HCT116 (cell line): ENCODE data around the gene PLCD3. TPM values are rescaled to one million over a fixed set of nuclear protein-coding genes. Genes with fewer than 3 reads are reported as not detected.

Source experiments
- ATAC-seq: fragments of 200-7000 bp; cut with Tn5 transposase; 2 replicates; pipeline ENCODE4 v1.9.1; 2020; ENCODE audit warnings: mild to moderate bottlenecking, moderate library complexity
- BruUV-seq: library from RNA; stranded (reverse); fragments of 400-500 nt; replicated peaks from 2 replicates; lab custom pipeline; 2021; lab: Mats Ljungman, UMichigan
- CTCF ChIA-PET: fragments of 300-600 bp; sonication (Branson Sonifier 250); formaldehyde crosslinking; loops from one replicate; lab custom pipeline; 2021; ENCODE audit warnings: antibody characterized with exemption; lab: Charles Lee
- POLR2A ChIA-PET: fragments of 300-600, 350-600 bp; sonication (Branson Sonifier 250); formaldehyde crosslinking; loops from one replicate; lab custom pipeline; 2021; ENCODE audit warnings: antibody characterized with exemption; lab: Charles Lee
- RAD21 ChIA-PET, 2 experiments: fragments of 300-600 bp; sonication (Branson Sonifier 250); formaldehyde crosslinking; loops; one replicate each; lab custom pipeline; 2023; ENCODE audit warnings: low total read pairs in 2 of 2; ENCODE audit not compliant: uncharacterized antibody in 2 of 2, unreplicated experiment in 2 of 2, low non-redundant PET in 1 of 2; lab: Charles Lee
- DNase-seq: peaks from one replicate; pipeline ENCODE4 v3.0.0-alpha.2; 2010; ENCODE audit warnings: low read depth, low spot score
- H2AFZ ChIP-seq: fragments of 200-600 bp; shearing (Covaris generic), sonication (generic); 2 replicates; pipeline ENCODE4 v1.6.1; 2017; ENCODE audit warnings: low read depth, mixed run types, mixed read lengths, antibody characterized with exemption, low read length; ENCODE audit not compliant: poor library complexity, severe bottlenecking
- H3K27ac ChIP-seq: 2 replicates; pipeline ENCODE4 v1.5.1; 2012; ENCODE audit warnings: low read depth, low read length
- H3K27me3 ChIP-seq: fragments of 200-600 bp; sonication (generic); 2 replicates; pipeline ENCODE4 v1.6.1; 2016; ENCODE audit warnings: mixed run types, low read length, mixed read lengths; ENCODE audit not compliant: insufficient read depth
- H3K36me3 ChIP-seq, 2 experiments: fragments of 200-500 bp in 1 of 2; fragments of 200-600 bp in 1 of 2; sonication (Bioruptor generic) in 1 of 2; sonication (generic) in 1 of 2; 2 replicates each; pipeline versions ENCODE4 v1.5.1 to v1.6.1; 2014 to 2016; ENCODE audit warnings: low read length in 2 of 2, inconsistent platforms in 1 of 2, mixed read lengths in 1 of 2, mixed run types in 1 of 2; ENCODE audit not compliant: insufficient read depth in 2 of 2, control insufficient read depth in 1 of 2
- H3K4me1 ChIP-seq, 2 experiments: fragments of 200-600 bp in 1 of 2; sonication (generic) in 1 of 2; 2 replicates each; pipeline versions ENCODE4 v1.5.1 to v1.6.1; 2012 to 2017; ENCODE audit warnings: low read length in 2 of 2, inconsistent platforms in 1 of 2, mild to moderate bottlenecking in 1 of 2, mixed read lengths in 1 of 2, mixed run types in 1 of 2, moderate library complexity in 1 of 2; ENCODE audit not compliant: insufficient read depth in 2 of 2, control insufficient read depth in 1 of 2
- H3K4me2 ChIP-seq: fragments of 200-600 bp; sonication (generic); 2 replicates; pipeline ENCODE4 v1.6.1; 2017; ENCODE audit warnings: mixed run types, low read length, mixed read lengths
- H3K4me3 ChIP-seq, 2 experiments: fragments of 200-600 bp in 1 of 2; sonication (generic) in 1 of 2; replicated peaks in 1 of 2; 2 replicates each; pipeline ENCODE4 v1.5.1; 2011 to 2016; ENCODE audit warnings: low read length in 2 of 2, control low read depth in 1 of 2, low read depth in 1 of 2, mild to moderate bottlenecking in 1 of 2, mixed read lengths in 1 of 2, mixed run types in 1 of 2
- H3K79me2 ChIP-seq: fragments of 200-600 bp; sonication (generic); 2 replicates; pipeline ENCODE4 v1.6.1; 2017; ENCODE audit warnings: mild to moderate bottlenecking, mixed run types, low read length, moderate library complexity, mixed read lengths; ENCODE audit not compliant: insufficient read depth
- H3K9ac ChIP-seq: fragments of 200-600 bp; sonication (generic); 2 replicates; pipeline ENCODE4 v1.6.1; 2016; ENCODE audit warnings: low read length, mixed read lengths
- H3K9me2 ChIP-seq: fragments of 200-600 bp; sonication (generic), shearing (Covaris generic); 2 replicates; pipeline ENCODE4 v1.6.1; 2017; ENCODE audit warnings: mixed run types, mild to moderate bottlenecking, moderate library complexity; ENCODE audit not compliant: insufficient read depth
- H3K9me3 ChIP-seq, 2 experiments: fragments of 200-500 bp in 1 of 2; fragments of 200-600 bp in 1 of 2; sonication (Bioruptor generic) in 1 of 2; sonication (generic) in 1 of 2; 2 replicates each; pipeline ENCODE4 v1.6.1; 2014 to 2017; ENCODE audit warnings: low read length in 2 of 2, mixed read lengths in 2 of 2, inconsistent platforms in 1 of 2, low read depth in 1 of 2, mild to moderate bottlenecking in 1 of 2, mixed run types in 1 of 2, moderate library complexity in 1 of 2; ENCODE audit not compliant: control insufficient read depth in 1 of 2, insufficient read depth in 1 of 2
- H4K20me1 ChIP-seq: fragments of 200-600 bp; sonication (generic), shearing (Covaris generic); 2 replicates; pipeline ENCODE4 v1.6.1; 2017; ENCODE audit warnings: mixed run types, mild to moderate bottlenecking, moderate library complexity; ENCODE audit not compliant: insufficient read depth
- CBX3 ChIP-seq: IDR thresholded peaks from 2 replicates; pipeline ENCODE4 v1.6.1; 2012; ENCODE audit warnings: low read depth
- EGR1 ChIP-seq: IDR thresholded peaks from 2 replicates; pipeline ENCODE4 v1.6.1; 2012; ENCODE audit warnings: low read depth
- ELF1 ChIP-seq: IDR thresholded peaks from 2 replicates; pipeline ENCODE4 v1.6.1; 2012; ENCODE audit warnings: low read depth, borderline replicate concordance
- EZH2 ChIP-seq: fragments of 200-600 bp; sonication (generic); IDR thresholded peaks from 2 replicates; pipeline ENCODE4 v1.6.1; 2017; ENCODE audit warnings: antibody characterized with exemption, mixed run types
- EZH2phosphoT487 ChIP-seq: fragments of 200-600 bp; IDR thresholded peaks from 2 replicates; pipeline ENCODE4 v1.6.1; 2018; ENCODE audit warnings: antibody characterized with exemption, borderline replicate concordance
- JUND ChIP-seq: IDR thresholded peaks from 2 replicates; pipeline ENCODE4 v1.6.1; 2012
- POLR2A ChIP-seq: IDR thresholded peaks from 2 replicates; pipeline ENCODE4 v1.7.0; 2011; ENCODE audit warnings: borderline replicate concordance; ENCODE audit not compliant: insufficient read depth, insufficient read length; ENCODE audit errors: extremely low read depth
- POLR2AphosphoS5 ChIP-seq: IDR thresholded peaks from 2 replicates; pipeline ENCODE4 v1.6.1; 2011; ENCODE audit warnings: mild to moderate bottlenecking, low read depth, low read length, moderate library complexity
- SP1 ChIP-seq: IDR thresholded peaks from 2 replicates; pipeline ENCODE4 v1.6.1; 2012; ENCODE audit warnings: low read depth
- SRF ChIP-seq: IDR thresholded peaks from 2 replicates; pipeline ENCODE4 v1.6.1; 2012; ENCODE audit warnings: low read depth
- TCF7L2 ChIP-seq: IDR thresholded peaks from 2 replicates; pipeline ENCODE4 v1.7.0; 2011; ENCODE audit warnings: borderline replicate concordance, inconsistent platforms; ENCODE audit not compliant: insufficient read depth, insufficient read length; ENCODE audit errors: extremely low read depth
- YY1 ChIP-seq: IDR thresholded peaks from 2 replicates; pipeline ENCODE4 v1.6.1; 2011; ENCODE audit warnings: low read length, low read depth, moderate library complexity, mild to moderate bottlenecking; ENCODE audit not compliant: insufficient replicate concordance; ENCODE audit errors: extremely low read depth
- ZFX ChIP-seq: fragments of 450-650 bp; IDR thresholded peaks from 2 replicates; pipeline ENCODE4 v1.6.1; 2017
- ZNF274 ChIP-seq: fragments of 200-500 bp; sonication (Bioruptor generic); IDR thresholded peaks from 2 replicates; pipeline ENCODE4 v1.6.1; 2014; ENCODE audit warnings: mild to moderate bottlenecking, low read depth, low read length, inconsistent platforms
- intact Hi-C: fragments of 100-400 bp; cut with micrococcal nuclease; formaldehyde crosslinking; loops from 2 replicates; pipeline ENCODE4 v1.10.0; 2022
- total RNA-seq: library from RNA; stranded (reverse); gene quantifications from one replicate; pipeline ENCODE4 v1.2.1, GENCODE V29; 2021; ENCODE audit not compliant: unreplicated experiment
- TF ChIP-seq, protein P1 (sequence below): IDR thresholded peaks from 2 replicates; pipeline ENCODE4 v1.6.1; 2011; ENCODE audit warnings: mild to moderate bottlenecking, low read length, moderate library complexity; ENCODE audit not compliant: insufficient replicate concordance; ENCODE audit errors: extremely low read depth
- TF ChIP-seq, protein P2 (sequence below): IDR thresholded peaks from 2 replicates; pipeline ENCODE4 v1.6.1; 2012

Gene PLCD3
- total RNA-seq, 1 experiment from 2014 or later: 197 TPM

DNA sequence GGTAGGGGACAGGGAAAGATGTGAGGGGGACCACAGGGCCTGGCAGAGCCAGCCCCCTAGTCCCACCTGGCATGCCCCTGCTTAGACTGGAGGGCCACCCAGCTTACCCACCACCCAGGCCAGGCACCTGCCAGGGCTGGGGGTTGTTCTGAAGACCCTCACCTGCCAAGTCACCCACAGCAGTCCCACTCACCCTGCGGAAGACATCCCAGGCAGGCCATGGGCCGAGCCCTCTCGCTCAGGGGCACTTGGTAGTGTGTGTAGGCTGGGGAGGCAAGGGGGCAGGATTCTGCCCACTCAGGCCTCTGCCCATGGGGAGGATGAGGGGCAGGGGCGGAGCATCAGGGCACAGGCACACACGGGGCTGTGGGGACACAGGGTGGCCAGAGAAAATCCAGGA, 4.0 kb downstream of the PLCD3 start:
- DNase-seq (no peak), ATAC-seq (no peak)
- Histone ChIP-seq H2AFZ (no peak overlapping the region), H3K9me3 (no peaks in the 10 kb centered on the region), H3K79me2 (peaks cover 70% of the 10 kb centered on the region), H3K9ac (peak overlapping the region; percentile 82), H3K27me3 (no peaks in the 10 kb centered on the region), H3K4me2 (peak overlapping the region; percentile 100), H3K36me3 (no peaks in the 10 kb centered on the region), H3K27ac (peak overlapping the region; percentile 89), H3K4me3 (peak overlapping the region; percentile 24 to 47), H3K9me2 (no peaks in the 10 kb centered on the region), H4K20me1 (no peaks in the 10 kb centered on the region), H3K4me1 (peaks cover 76 to 89% of the 10 kb centered on the region in 2 experiments)
- TF ChIP-seq ELF1 (no peak), ZFX (no peak), SP1 (no peak), SRF (no peak), ZNF274 (no peak), EZH2 (no peak), TCF7L2 (no peak), CBX3 (no peak), YY1 (no peak), POLR2A (no peak), POLR2AphosphoS5 (no peak), EGR1 (no peak), EZH2phosphoT487 (no peak), JUND (no peak)
- TF ChIP-seq, protein P1, sequence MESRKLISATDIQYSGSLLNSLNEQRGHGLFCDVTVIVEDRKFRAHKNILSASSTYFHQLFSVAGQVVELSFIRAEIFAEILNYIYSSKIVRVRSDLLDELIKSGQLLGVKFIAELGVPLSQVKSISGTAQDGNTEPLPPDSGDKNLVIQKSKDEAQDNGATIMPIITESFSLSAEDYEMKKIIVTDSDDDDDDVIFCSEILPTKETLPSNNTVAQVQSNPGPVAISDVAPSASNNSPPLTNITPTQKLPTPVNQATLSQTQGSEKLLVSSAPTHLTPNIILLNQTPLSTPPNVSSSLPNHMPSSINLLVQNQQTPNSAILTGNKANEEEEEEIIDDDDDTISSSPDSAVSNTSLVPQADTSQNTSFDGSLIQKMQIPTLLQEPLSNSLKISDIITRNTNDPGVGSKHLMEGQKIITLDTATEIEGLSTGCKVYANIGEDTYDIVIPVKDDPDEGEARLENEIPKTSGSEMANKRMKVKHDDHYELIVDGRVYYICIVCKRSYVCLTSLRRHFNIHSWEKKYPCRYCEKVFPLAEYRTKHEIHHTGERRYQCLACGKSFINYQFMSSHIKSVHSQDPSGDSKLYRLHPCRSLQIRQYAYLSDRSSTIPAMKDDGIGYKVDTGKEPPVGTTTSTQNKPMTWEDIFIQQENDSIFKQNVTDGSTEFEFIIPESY: no peak
- TF ChIP-seq, protein P2, sequence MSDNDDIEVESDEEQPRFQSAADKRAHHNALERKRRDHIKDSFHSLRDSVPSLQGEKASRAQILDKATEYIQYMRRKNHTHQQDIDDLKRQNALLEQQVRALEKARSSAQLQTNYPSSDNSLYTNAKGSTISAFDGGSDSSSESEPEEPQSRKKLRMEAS: no peak
- no TSS peak for BruUV-seq
- ChIA-PET CTCF (no interaction called here), RAD21 (interaction anchor here in 1 of 2 experiments (1.0 kb wide), 1 partner anchor 58 kb away, joined by 3 read pairs; no protein-coding TSS in a partner anchor), POLR2A (interaction anchor here (0.9 to 3.2 kb wide), 2 partner anchors 20 to 70 kb away, joined by 3 to 15 read pairs; partner anchors contain the start of gene HEXIM1)
- intact Hi-C loops: no loop called here
